WERI-Rb-1 (cell line): ENCODE measurements around the gene MNX1.

Experiments used
- DNase-seq: peaks from one replicate; pipeline ENCODE4 v3.0.0-alpha.2; 2020
- H3K27ac ChIP-seq: fragments of 250-450 bp; sonication (Bioruptor Pico); 2 replicates; pipeline ENCODE4 v1.5.1; 2020; ENCODE audit warnings: mild to moderate bottlenecking, moderate library complexity
- H3K27me3 ChIP-seq: fragments of 250-450 bp; sonication (Bioruptor Pico); 2 replicates; pipeline ENCODE4 v1.5.1; 2021; ENCODE audit warnings: mild to moderate bottlenecking, low read depth, moderate library complexity; ENCODE audit not compliant: insufficient read depth, severe bottlenecking
- H3K36me3 ChIP-seq: fragments of 250-450 bp; sonication (Bioruptor Pico); 2 replicates; pipeline ENCODE4 v1.5.1; 2020; ENCODE audit warnings: mild to moderate bottlenecking, moderate library complexity
- H3K4me3 ChIP-seq: 2 replicates; pipeline ENCODE4 v1.5.1; 2011; ENCODE audit warnings: low read depth, mild to moderate bottlenecking, control low read depth, low read length
- H3K9me3 ChIP-seq: fragments of 250-450 bp; sonication (Bioruptor Pico); 2 replicates; pipeline ENCODE4 v1.5.1; 2021; ENCODE audit warnings: mild to moderate bottlenecking, moderate library complexity; ENCODE audit not compliant: severe bottlenecking
- TF ChIP-seq, protein P1 (sequence below): IDR thresholded peaks from 2 replicates; pipeline ENCODE4 v1.5.1; 2011; ENCODE audit warnings: low read depth, mild to moderate bottlenecking, control low read depth, inconsistent platforms, low read length

The MNX1 gene

DNA sequence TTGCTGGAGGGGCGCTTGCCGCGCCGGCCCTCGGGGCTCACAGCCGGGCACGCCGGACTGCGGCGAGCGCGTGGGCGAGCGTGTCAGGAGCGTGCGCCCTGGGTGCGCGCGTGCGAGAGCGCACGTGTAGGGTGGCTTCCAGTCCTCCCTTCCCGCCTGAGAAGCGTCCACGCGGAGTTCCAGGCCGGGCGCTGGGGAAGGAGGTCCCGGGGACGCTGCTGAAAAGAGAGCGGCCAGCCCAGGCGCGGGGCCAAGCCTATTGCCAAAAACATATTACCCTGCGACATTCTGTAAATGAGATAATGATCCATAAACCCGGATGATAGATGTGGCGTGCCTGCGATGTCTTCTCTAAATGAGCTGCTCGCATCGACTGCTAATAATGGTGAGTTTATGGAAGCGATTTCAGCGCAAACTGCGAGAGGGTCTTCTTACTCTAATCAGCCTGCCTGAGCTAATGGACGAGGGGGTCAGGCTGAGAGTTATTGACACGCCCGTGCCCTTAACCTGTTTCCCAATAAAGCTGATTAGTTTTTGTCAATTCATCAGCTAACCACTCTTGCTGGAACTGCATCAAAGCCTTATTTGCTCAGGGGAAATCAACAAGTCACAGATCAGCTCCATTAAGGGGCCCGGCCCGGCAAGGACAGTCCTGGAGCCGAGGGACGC lies 8.0 kb upstream of the MNX1 start:
- Histone ChIP-seq H3K9me3 (no peaks in the 10 kb centered on the region), H3K27ac (peak overlapping the region; percentile 92), H3K4me3 (peak overlapping the region; percentile 26; the same call in 1 of the 2 replicates), H3K36me3 (no peaks in the 10 kb centered on the region), H3K27me3 (no peaks in the 10 kb centered on the region)
- TF ChIP-seq, protein P1, sequence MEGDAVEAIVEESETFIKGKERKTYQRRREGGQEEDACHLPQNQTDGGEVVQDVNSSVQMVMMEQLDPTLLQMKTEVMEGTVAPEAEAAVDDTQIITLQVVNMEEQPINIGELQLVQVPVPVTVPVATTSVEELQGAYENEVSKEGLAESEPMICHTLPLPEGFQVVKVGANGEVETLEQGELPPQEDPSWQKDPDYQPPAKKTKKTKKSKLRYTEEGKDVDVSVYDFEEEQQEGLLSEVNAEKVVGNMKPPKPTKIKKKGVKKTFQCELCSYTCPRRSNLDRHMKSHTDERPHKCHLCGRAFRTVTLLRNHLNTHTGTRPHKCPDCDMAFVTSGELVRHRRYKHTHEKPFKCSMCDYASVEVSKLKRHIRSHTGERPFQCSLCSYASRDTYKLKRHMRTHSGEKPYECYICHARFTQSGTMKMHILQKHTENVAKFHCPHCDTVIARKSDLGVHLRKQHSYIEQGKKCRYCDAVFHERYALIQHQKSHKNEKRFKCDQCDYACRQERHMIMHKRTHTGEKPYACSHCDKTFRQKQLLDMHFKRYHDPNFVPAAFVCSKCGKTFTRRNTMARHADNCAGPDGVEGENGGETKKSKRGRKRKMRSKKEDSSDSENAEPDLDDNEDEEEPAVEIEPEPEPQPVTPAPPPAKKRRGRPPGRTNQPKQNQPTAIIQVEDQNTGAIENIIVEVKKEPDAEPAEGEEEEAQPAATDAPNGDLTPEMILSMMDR: no peak
- no peak for DNase-seq

DNA sequence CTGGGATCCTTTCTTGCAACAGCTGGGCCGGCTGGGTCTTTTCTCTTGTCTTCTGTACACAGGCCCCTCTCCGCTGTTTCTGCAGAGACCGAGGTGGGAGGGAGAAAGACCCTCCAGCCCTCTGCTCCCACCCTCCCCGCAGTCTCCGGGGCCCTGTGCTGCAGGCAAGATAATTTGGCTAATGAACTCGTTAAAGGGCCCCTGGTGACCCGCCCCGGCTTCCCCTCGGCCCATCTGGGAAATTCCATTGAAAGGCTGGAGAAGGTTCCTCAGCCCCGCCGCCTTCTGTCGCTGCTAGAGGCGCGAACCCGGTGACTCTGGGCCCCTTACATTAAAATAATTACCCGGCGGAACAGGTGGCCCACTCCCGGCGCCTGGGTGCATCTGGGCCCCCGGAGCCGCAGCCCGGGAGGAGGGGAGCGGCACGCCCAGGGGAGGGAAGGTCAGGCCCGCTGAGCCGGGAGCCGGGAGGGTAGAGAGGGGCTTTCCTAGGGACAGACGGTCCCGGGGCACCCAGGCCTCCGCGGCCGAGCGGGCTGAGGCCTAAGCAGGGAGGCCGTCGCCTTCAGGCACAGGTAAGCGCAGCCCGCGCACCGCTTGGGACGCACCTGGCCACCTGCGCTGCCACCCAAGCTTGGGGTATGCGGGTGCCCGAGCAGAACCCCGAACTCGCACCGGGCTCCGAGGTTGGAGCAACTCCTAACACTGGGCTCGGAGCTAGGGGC lies 7.3 kb upstream of the MNX1 start:
- H3K27ac ChIP-seq: peak overlapping the region; percentile 92
- H3K9me3 ChIP-seq: no peaks in the 10 kb centered on the region
- H3K4me3 ChIP-seq: peak overlapping the region; percentile 26
- H3K36me3 ChIP-seq: no peaks in the 10 kb centered on the region
- DNase-seq: peak; percentile 90
- TF ChIP-seq, protein P1: no peak
- no peaks in the 10 kb centered on the region for H3K27me3 ChIP-seq

DNA sequence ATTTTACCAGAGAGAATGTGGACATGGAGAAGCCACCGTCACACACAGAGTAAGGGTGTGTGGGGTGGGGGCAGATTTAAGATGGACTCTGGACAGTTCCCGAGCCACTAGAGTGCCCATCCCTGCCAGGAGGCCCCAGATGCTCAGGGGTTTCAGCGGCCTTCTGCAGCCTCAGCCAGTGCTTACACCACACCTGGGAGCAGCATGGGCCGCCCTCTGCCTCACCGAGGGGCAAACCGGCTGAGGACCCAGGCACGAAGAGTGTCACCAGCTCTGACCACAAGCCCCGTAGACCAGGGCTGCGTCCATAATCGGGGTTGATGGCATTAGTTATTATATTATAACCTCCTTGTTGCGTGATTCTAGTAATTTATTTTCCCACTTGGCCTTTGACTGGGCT lies 6.7 kb upstream of the MNX1 start:
- TF ChIP-seq, protein P1: no peak
- H3K27ac ChIP-seq: peak overlapping the region; percentile 92
- H3K36me3 ChIP-seq: no peaks in the 10 kb centered on the region
- DNase-seq: no peak
- no peaks in the 10 kb centered on the region for H3K27me3 ChIP-seq
- H3K4me3 ChIP-seq: peak overlapping the region; percentile 15
- no peaks in the 10 kb centered on the region for H3K9me3 ChIP-seq

DNA sequence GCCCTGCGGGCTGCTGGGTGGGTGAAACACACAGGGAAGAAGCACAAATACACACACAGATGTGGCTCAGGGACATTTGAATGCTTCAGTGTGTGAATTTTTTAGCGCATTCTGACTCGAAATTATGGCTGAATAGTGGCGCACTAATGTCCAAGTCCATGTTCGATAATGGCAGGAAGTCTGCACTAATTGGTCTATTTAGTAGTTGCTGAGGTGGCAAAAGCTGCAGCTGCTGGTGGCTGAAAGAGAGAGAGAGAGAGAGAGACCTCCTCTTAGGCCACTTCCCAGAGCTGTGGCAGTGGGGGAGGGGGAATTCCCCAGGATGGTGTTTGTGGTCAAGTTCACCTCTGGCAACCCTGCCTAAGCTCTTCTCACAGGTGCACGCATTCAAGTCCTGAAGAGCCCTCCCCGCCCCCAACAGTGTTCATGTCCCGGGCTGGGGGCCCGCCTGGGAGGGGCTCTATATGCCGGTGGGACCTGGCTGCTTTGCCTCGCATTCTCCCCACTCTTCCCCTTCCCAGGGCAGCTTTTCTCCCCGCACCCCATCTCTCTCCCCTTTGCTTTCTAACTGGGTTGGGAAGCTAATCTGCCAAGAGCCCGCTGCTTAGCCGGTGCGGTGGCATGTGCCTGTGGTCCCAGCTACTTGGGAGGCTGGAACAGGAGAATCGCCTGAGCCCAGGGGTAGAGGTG lies 6.0 kb upstream of the MNX1 start:
- peak; percentile 91 for DNase-seq
- Histone ChIP-seq H3K4me3 (peak overlapping the region; percentile 15), H3K27me3 (no peaks in the 10 kb centered on the region), H3K36me3 (no peaks in the 10 kb centered on the region), H3K27ac (peak overlapping the region; percentile 92), H3K9me3 (no peaks in the 10 kb centered on the region)
- TF ChIP-seq, protein P1: no peak

DNA sequence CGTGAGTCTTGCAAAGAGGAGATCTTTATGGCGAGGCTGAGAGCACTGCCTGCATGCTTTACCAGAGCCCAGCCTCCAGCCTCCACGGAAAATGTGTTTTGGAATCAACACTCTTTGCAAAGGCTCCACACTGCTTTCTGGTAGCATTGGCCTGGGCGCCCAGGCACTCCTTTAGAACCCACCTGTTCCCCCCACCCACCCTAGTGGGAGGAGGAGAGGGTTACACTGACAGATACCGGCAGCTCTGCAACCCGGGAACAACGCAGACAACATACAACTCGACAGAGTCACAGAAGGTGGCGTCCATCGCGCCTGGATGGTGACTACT lies 5.5 kb upstream of the MNX1 start:
- no peaks in the 10 kb centered on the region for H3K27me3 ChIP-seq
- no peak for DNase-seq
- H3K36me3 ChIP-seq: no peaks in the 10 kb centered on the region
- TF ChIP-seq, protein P1: no peak
- peak overlapping the region; percentile 92 for H3K27ac ChIP-seq
- H3K4me3 ChIP-seq: peak overlapping the region; percentile 10; the same call in 1 of the 2 replicates
- H3K9me3 ChIP-seq: no peaks in the 10 kb centered on the region
